Osteoblast (primary cell): ENCODE data around the gene FETUB. TPM values are rescaled to one million over a fixed set of nuclear protein-coding genes. Genes with fewer than 3 reads are reported as not detected.

Experiments used
- DNase-seq: peaks from one replicate; pipeline ENCODE4 v3.0.0; 2011; ENCODE audit warnings: low spot score, mixed read lengths; ENCODE audit not compliant: insufficient read length; ENCODE audit errors: missing footprints
- H2AFZ ChIP-seq: 2 replicates; pipeline ENCODE4 v1.6.0; 2011; ENCODE audit warnings: mild to moderate bottlenecking, low read length
- H3K27ac ChIP-seq: 2 replicates; pipeline ENCODE4 v1.5.1; 2011; ENCODE audit warnings: mild to moderate bottlenecking, low read depth, low read length, moderate library complexity
- H3K27me3 ChIP-seq: 2 replicates; pipeline ENCODE4 v1.6.0; 2012; ENCODE audit warnings: mild to moderate bottlenecking, control low read depth, inconsistent platforms, low read length, moderate library complexity; ENCODE audit not compliant: insufficient read depth
- H3K36me3 ChIP-seq: 2 replicates; pipeline ENCODE4 v1.5.1; 2011; ENCODE audit warnings: mild to moderate bottlenecking, low read length, control low read depth, moderate library complexity; ENCODE audit not compliant: insufficient read depth
- H3K4me1 ChIP-seq: 2 replicates; pipeline ENCODE4 v1.5.1; 2011; ENCODE audit warnings: mild to moderate bottlenecking, low read length, control low read depth, moderate library complexity; ENCODE audit not compliant: insufficient read depth
- H3K4me2 ChIP-seq: 2 replicates; pipeline ENCODE4 v1.6.0; 2011; ENCODE audit warnings: mild to moderate bottlenecking, low read length; ENCODE audit not compliant: insufficient read depth
- H3K4me3 ChIP-seq: fragments of 200-600 bp; sonication (generic); 3 replicates; pipeline ENCODE4 v1.5.1; 2012; ENCODE audit warnings: mild to moderate bottlenecking, low read length, inconsistent platforms; ENCODE audit not compliant: insufficient read depth
- H3K79me2 ChIP-seq: 2 replicates; pipeline ENCODE4 v1.6.0; 2012; ENCODE audit warnings: mild to moderate bottlenecking, low read length, control low read depth, inconsistent platforms; ENCODE audit not compliant: insufficient read depth
- H3K9me3 ChIP-seq: 2 replicates; pipeline ENCODE4 v1.5.1; 2011; ENCODE audit warnings: low read depth, low read length, control low read depth
- H4K20me1 ChIP-seq: 2 replicates; pipeline ENCODE4 v1.6.0; 2012; ENCODE audit warnings: mild to moderate bottlenecking, low read length, control low read depth; ENCODE audit not compliant: insufficient read depth
- CTCF ChIP-seq: IDR thresholded peaks from 2 replicates; pipeline ENCODE4 v1.5.1; 2011; ENCODE audit warnings: mild to moderate bottlenecking, low read depth, low read length, moderate library complexity; ENCODE audit errors: extremely low read depth
- total RNA-seq: library from RNA; depleted of rRNA; stranded (reverse); fragments of >200 nt; gene quantifications from 2 replicates; pipeline ENCODE4 v1.2.3, GENCODE V29; 2012

Gene FETUB
- total RNA-seq, 1 donor, result not detected

- H2AFZ ChIP-seq, result no peak overlapping the region
- no peak for TF ChIP-seq CTCF
- H3K27ac ChIP-seq, result no peak overlapping the region
- no peak for DNase-seq
- peaks cover 15% of the 10 kb centered on the region for H3K27me3 ChIP-seq
- no peaks in the 10 kb centered on the region for H3K79me2 ChIP-seq
- no peaks in the 10 kb centered on the region for H4K20me1 ChIP-seq
- H3K4me2 ChIP-seq, result no peak overlapping the region
- H3K4me1 ChIP-seq, result no peaks in the 10 kb centered on the region
- H3K4me3 ChIP-seq, result no peak overlapping the region
- no peaks in the 10 kb centered on the region for H3K36me3 ChIP-seq
- H3K9me3 ChIP-seq, result no peaks in the 10 kb centered on the region
These were observed 4.5 kb downstream of the FETUB start for GRCh38 chr3:186644683-186645082.

- DNase-seq, result no peak
- Histone ChIP-seq H3K36me3 (no peaks in the 10 kb centered on the region), H4K20me1 (no peaks in the 10 kb centered on the region), H3K9me3 (no peaks in the 10 kb centered on the region), H3K4me3 (no peak overlapping the region), H2AFZ (no peak overlapping the region), H3K4me1 (no peaks in the 10 kb centered on the region), H3K4me2 (no peak overlapping the region), H3K27ac (no peak overlapping the region), H3K79me2 (no peaks in the 10 kb centered on the region), H3K27me3 (peaks cover 15% of the 10 kb centered on the region)
- TF ChIP-seq CTCF, result no peak
These were observed 5.9 kb downstream of the FETUB start for GRCh38 chr3:186646106-186646505.

- H4K20me1 ChIP-seq, result no peaks in the 10 kb centered on the region
- H3K4me2 ChIP-seq, result no peak overlapping the region
- no peaks in the 10 kb centered on the region for H3K79me2 ChIP-seq
- H3K27me3 ChIP-seq, result peaks cover 14% of the 10 kb centered on the region
- no peaks in the 10 kb centered on the region for H3K9me3 ChIP-seq
- H3K4me3 ChIP-seq, result no peak overlapping the region
- no peak overlapping the region for H3K27ac ChIP-seq
- H2AFZ ChIP-seq, result no peak overlapping the region
- TF ChIP-seq CTCF, result no peak
- H3K4me1 ChIP-seq, result no peaks in the 10 kb centered on the region
- no peaks in the 10 kb centered on the region for H3K36me3 ChIP-seq
- DNase-seq, result no peak
These were observed 6.6 kb downstream of the FETUB start for GRCh38 chr3:186646841-186647240.

GRCh38 chr3:186648851-186649250, 8.7 kb downstream of the FETUB start:
- Histone ChIP-seq H3K27me3 (no peaks in the 10 kb centered on the region), H4K20me1 (no peaks in the 10 kb centered on the region), H3K79me2 (no peaks in the 10 kb centered on the region), H3K27ac (no peak overlapping the region), H3K4me2 (no peak overlapping the region), H3K36me3 (no peaks in the 10 kb centered on the region), H3K9me3 (no peaks in the 10 kb centered on the region), H3K4me1 (no peaks in the 10 kb centered on the region), H3K4me3 (no peak overlapping the region), H2AFZ (no peak overlapping the region)
- no peak for DNase-seq
- TF ChIP-seq CTCF, result no peak
